Spinal cord (tissue), 10 donors: ENCODE measurements around the gene NUFIP1. TPM values are rescaled to one million over a fixed set of nuclear protein-coding genes. Genes with fewer than 3 reads are reported as not detected.

ENCODE experiments used
- DNase-seq, 6 donors: peaks; one replicate each; pipeline versions ENCODE4 v3.0.0 to v3.0.0-alpha.2; 2013 to 2015; ENCODE audit warnings: low spot score in 6 of 6, low read depth in 4 of 6
- H3K27ac ChIP-seq: one replicate; pipeline ENCODE4 v1.5.1; 2013; ENCODE audit warnings: low read depth, low read length, control low read depth
- H3K27me3 ChIP-seq: one replicate; pipeline ENCODE4 v1.6.1; 2013; ENCODE audit warnings: low read length; ENCODE audit not compliant: control insufficient read depth, insufficient read depth
- H3K36me3 ChIP-seq: one replicate; pipeline ENCODE4 v1.6.1; 2013; ENCODE audit warnings: low read length; ENCODE audit not compliant: control insufficient read depth, insufficient read depth
- H3K4me1 ChIP-seq: one replicate; pipeline ENCODE4 v1.6.1; 2013; ENCODE audit warnings: low read length; ENCODE audit not compliant: control insufficient read depth, insufficient read depth
- H3K4me3 ChIP-seq: one replicate; pipeline ENCODE4 v1.5.1; 2013; ENCODE audit warnings: low read depth, low read length, control low read depth
- H3K9me3 ChIP-seq: one replicate; pipeline ENCODE4 v1.6.1; 2013; ENCODE audit warnings: low read length; ENCODE audit not compliant: control insufficient read depth, insufficient read depth
- WGBS: methylation state at CpG from one replicate; pipeline ENCODE4 v1.1.5; 2013; ENCODE audit warnings: missing lambda C conversion rate; ENCODE audit not compliant: insufficient coverage; 5-methylcytosine and 5-hydroxymethylcytosine counted together
- polyA plus RNA-seq, 2 donors: library from polyadenylated mRNA; unstranded; fragments of 120-200 nt; gene quantifications; one replicate each; pipeline ENCODE4 v1.2.1, GENCODE V29; 2013; ENCODE audit not compliant: insufficient read length in 2 of 2
- small RNA-seq: library from RNA; depleted of rRNA; stranded (forward); fragments of <200 nt; gene quantifications from one replicate; pipeline ENCODE3, GENCODE V24; 2014; ENCODE audit warnings: low replicate concordance
- total RNA-seq, 2 donors: library from RNA; depleted of rRNA in 1 of 2; stranded (reverse); fragments of 120-200 nt in 1 of 2; fragments of >200 nt in 1 of 2; gene quantifications; one replicate each; pipeline versions ENCODE4 v1.2.3 to v1.2.4, GENCODE V29; 2013 to 2014
- donor health status: healthy.

Gene NUFIP1
- total and polyA plus RNA-seq, 4 donors, result 4.5 to 10.8 (median 7.7) TPM

- 100% methylated on average over 2 of the region's 6 CpGs for WGBS
- Histone ChIP-seq H3K36me3 (no peaks in the 10 kb centered on the region), H3K4me3 (no peak overlapping the region), H3K27me3 (no peaks in the 10 kb centered on the region), H3K4me1 (peaks cover 3% of the 10 kb centered on the region), H3K27ac (no peak overlapping the region), H3K9me3 (no peaks in the 10 kb centered on the region)
- no peak for DNase-seq
Observed at GRCh38 chr13:44895264-44895952, 93.9 kb downstream of the NUFIP1 start.

GRCh38 chr13:44894001-44894770 lies 95.1 kb downstream of the NUFIP1 start:
- Histone ChIP-seq H3K4me3 (no peak overlapping the region), H3K27ac (no peak overlapping the region), H3K4me1 (peaks cover 3% of the 10 kb centered on the region), H3K9me3 (no peaks in the 10 kb centered on the region), H3K36me3 (no peaks in the 10 kb centered on the region), H3K27me3 (no peaks in the 10 kb centered on the region)
- no peak for DNase-seq
- 78% methylated on average over 8 of the region's 13 CpGs for WGBS

Small RNA genes within 50 kb of the gene (small RNA-seq; reads per million reads assigned to genes)
- 0.12 reads per million for gene RN7SL49P

Other genes with a start within 250 kb of the NUFIP1 start
- 10 to 100 TPM; 36.9 to 44.9 TPM for gene GPALPP1, start 67 bp upstream of the NUFIP1 start, total RNA-seq
- gene GPALPP1, start 67 bp upstream of the NUFIP1 start, polyA plus RNA-seq, result 10 to 100 TPM; 34.7 to 35.5 TPM
- 10 to 100 TPM; 24.7 to 29.0 TPM for gene GTF2F2, start 131.0 kb upstream of the NUFIP1 start, total RNA-seq
- gene GTF2F2, start 131.0 kb upstream of the NUFIP1 start, polyA plus RNA-seq, result 10 to 100 TPM; 28.5 to 34.1 TPM
- gene KCTD4, start 211.6 kb upstream of the NUFIP1 start, total RNA-seq, result 1 to 10 TPM; 2.1 to 7.4 TPM
- 1 to 10 TPM; 5.4 to 6.4 TPM for gene KCTD4, start 211.6 kb upstream of the NUFIP1 start, polyA plus RNA-seq